Daoy (cell line): ENCODE measurements around the gene LAMA2. TPM values are rescaled to one million over a fixed set of nuclear protein-coding genes. Genes with fewer than 3 reads are reported as not detected.
A peak's percentile ranks its signal among the peaks of the same experiment; 100 is the strongest.
"Not testable (repeated sequence)": the region's sequence is repeated elsewhere in the genome, so short reads cannot be mapped to it uniquely, and the experiment has no call there.

ENCODE experiments used
- DNase-seq: peaks from one replicate; pipeline ENCODE4 v3.0.0-alpha.2; 2015; ENCODE audit warnings: low read depth
- total RNA-seq: library from RNA; depleted of rRNA; stranded (reverse); fragments of >200 nt; shearing (Covaris generic); gene quantifications from 2 replicates; pipeline ENCODE4 v1.2.3, GENCODE V29; 2014

The LAMA2 gene
- total RNA-seq, 1 experiment from 2014 or later = 0.46 TPM

DNA sequence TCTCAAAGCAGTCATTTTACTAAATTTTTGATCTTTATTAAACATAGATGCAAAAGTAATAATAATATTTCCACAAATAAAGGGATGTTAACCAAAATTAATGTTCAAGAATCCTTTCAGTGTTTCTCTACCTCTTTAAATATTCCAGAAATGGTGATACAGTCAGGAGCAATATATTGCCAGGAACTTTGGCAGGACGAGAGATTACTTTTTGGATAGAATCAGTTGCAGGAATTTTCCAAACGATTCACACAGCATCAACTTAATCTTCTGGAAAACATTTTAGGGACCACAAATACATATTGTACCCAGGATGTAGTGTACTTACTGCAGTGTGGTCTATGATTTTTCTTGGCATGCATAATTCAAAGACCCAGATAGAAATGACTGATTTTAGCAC, 125.7 kb downstream of the LAMA2 start:
- no peak for DNase-seq

DNA sequence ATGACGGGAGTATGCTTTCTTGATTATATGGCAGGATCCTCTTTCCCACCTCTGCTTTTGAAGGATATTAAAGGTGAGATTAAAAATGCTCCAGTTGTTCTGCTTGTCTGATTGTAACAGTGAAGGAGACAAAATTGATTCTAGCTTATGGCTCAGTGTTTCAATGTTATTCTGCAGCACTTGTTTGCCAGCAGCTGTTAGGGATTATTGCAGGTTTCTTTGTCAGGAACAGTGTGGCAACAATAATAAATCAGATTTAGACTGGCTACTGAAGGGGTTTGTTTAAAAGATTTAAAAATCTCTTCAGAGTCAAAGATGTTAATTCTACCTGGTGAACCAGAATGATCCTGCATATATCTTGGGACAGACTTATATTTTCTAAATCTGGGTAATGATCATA, 126.9 kb downstream of the LAMA2 start:
- no peak for DNase-seq

- no peak for DNase-seq
These were observed 131.4 kb downstream of the LAMA2 start for GRCh38 chr6:129014302-129014701.

DNA sequence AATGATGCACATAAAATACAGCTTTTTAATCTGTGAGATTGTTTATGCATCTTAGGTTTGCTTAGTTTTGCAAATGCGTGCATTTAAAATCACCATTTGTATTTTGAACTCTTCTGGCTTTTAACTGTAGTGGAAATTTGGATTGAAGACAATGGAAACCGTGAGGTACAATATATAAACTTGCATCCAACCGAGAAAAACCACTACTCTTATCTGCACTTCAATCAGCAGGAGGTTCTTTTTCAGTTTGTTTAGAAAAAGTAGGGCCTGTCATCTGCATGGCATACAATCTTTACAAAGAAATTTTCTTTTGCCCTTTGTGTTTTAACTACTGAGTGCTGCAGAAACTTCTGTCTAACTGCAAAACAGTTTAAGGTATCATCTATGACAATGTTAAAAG, 132.8 kb downstream of the LAMA2 start:
- DNase-seq = no peak

- no peak for DNase-seq
These were observed 133.9 kb downstream of the LAMA2 start for GRCh38 chr6:129016844-129017243.

DNA sequence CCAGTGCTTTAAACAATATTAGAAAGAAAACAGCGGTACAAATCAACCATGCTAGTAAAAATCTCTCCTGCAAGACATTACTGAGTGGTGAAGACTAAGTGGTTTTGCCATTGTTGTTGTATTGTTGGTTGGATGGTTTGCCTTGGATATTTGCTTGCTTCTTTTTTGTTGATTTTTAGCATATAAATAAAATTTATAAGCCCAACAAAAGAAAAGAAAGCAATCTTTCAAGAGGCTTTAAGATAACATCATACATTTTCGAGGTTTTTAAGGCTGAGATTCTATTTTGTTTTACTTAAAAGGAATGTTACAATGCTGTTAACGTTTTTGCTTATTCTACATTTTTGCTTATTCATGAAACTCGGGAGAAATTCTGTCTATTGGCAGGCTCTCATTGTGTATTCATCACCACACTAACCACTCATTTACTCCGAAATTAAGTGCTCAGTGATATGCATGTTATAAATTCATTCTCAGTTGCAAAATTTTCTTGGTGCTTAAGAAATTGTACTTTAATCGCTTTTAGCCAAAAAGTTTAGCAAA, 139.1 kb downstream of the LAMA2 start:
- no peak for DNase-seq

GRCh38 chr6:129026601-129027000, 143.7 kb downstream of the LAMA2 start:
- DNase-seq = no peak

DNA sequence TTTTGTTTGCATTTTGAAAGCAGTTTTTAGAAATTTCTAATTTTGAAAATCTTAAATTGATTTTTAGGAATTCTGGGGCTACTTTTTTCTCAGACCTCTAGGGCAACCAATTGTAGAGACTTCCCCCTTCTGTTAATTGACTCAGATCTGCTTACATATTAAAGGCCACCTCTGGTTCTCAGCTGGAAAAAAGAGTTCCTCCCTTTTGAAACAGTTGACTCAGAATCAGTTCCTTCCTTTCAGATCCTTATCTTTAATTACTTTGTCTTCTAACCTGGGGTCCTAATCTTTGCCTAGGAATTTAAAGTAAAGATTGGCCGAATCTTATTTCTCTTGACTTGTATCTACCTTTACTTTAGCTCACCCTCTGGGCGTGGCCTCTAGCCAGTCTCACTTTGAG, 146.8 kb downstream of the LAMA2 start:
- no peak for DNase-seq

- DNase-seq = no peak
These were observed 147.3 kb downstream of the LAMA2 start for GRCh38 chr6:129030215-129030614.

GRCh38 chr6:129031051-129031599, 148.2 kb downstream of the LAMA2 start:
- no peak for DNase-seq

- no peak for DNase-seq
These were observed 149.7 kb downstream of the LAMA2 start for GRCh38 chr6:129032602-129033001.

GRCh38 chr6:129033180-129033579, 150.2 kb downstream of the LAMA2 start:
- no peak for DNase-seq

DNA sequence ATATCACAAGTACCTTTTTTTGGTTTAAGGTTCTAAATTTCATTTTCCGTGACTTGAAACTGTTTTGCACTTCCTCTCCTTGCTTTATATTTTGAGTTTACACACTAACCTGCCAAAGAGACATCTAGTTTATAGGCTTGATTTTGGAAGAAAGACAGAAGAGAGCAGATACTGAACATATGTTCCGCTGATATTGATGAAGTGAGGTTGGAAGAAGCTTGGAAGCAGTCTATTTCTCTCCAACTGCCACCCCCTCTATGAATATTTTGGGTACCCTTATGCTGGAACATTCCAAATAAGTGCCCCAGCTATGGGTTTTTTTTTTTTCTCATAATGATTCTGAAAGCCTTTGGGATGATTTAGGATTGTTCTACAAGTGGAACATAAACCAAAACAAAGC, 150.6 kb downstream of the LAMA2 start:
- no peak for DNase-seq

- DNase-seq = no peak
These were observed 158.6 kb downstream of the LAMA2 start for GRCh38 chr6:129041563-129041962.

GRCh38 chr6:129046526-129046925, 163.6 kb downstream of the LAMA2 start:
- no peak for DNase-seq

- DNase-seq = no peak
These were observed 164.9 kb downstream of the LAMA2 start for GRCh38 chr6:129047834-129048233.

DNA sequence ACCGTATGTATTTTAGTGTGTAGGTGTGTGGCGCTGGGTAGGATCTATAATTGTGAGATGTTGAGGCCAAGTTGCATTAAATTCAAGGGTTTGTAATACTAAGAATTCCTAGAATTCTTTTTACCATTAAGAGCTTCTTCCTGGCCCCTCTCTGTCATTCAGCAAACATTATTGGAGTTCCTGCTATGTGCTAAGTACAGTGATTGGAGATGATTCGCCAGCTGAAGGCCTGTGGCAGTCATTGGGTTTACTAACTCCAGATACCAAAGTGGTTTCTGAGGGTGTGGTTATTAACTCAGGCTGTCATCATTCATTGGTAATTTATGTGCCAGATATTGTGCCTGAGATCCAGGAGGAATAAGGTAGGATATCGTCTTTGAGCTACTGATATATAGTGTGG, 167.1 kb downstream of the LAMA2 start:
- peak; percentile 4 for DNase-seq

GRCh38 chr6:129053143-129053542, 170.2 kb downstream of the LAMA2 start:
- DNase-seq = not testable (repeated sequence)

GRCh38 chr6:129055796-129056195, 172.9 kb downstream of the LAMA2 start:
- DNase-seq = peak; percentile 19

- DNase-seq = no peak
These were observed 176.7 kb downstream of the LAMA2 start for GRCh38 chr6:129059650-129060049.

- no peak for DNase-seq
These were observed 186.1 kb downstream of the LAMA2 start for GRCh38 chr6:129069006-129069405.

GRCh38 chr6:129073051-129073450, 190.1 kb downstream of the LAMA2 start:
- DNase-seq = no peak

GRCh38 chr6:129073691-129074395, 190.9 kb downstream of the LAMA2 start:
- no peak for DNase-seq

GRCh38 chr6:129084406-129084805, 201.5 kb downstream of the LAMA2 start:
- no peak for DNase-seq
